ENCODE data around the gene DNAJC16.

The DNAJC16 gene

GRCh38 chr1:15622712-15623373 lies 96.2 kb downstream of the DNAJC16 start:
- Histone ChIP-seq H3K4me3 (ENCODE audit: low read depth, low read length) (no peak overlapping the region), H3K9me3 (ENCODE audit: control insufficient read depth, insufficient read depth, low read depth, low read length) (no peaks in the 10 kb centered on the region), H3K27ac (ENCODE audit: extremely low read depth, low read depth, low read length) (no peak overlapping the region), H3K36me3 (ENCODE audit: control insufficient read depth in 2 of 2, insufficient read depth in 1 of 2, low read length in 2 of 2) (peaks cover 0 to 15% of the 10 kb centered on the region in 2 experiments; a peak in 1 of 3 replicates), H3K4me1 (ENCODE audit: control insufficient read depth, insufficient read depth, low read length) (peaks cover 19% of the 10 kb centered on the region)
- ChIA-PET POLR2A (interaction anchor here (0.6 to 1.6 kb wide), 4 partner anchors 15 to 154 kb away, joined by 3 to 12 read pairs (median 6); no protein-coding TSS in a partner anchor), CTCF (interaction anchor here (0.6 to 1.3 kb wide), 3 partner anchors 42 to 140 kb away, joined by 3 to 4 read pairs (median 3); no protein-coding TSS in a partner anchor)
- TF ChIP-seq SETDB1 (IDR thresholded peaks at IDR 0.05; ENCODE audit: insufficient read length, low read length) = no peak
- TF ChIP-seq MZF1 (tag by site-specific recombination; IDR thresholded peaks at IDR 0.05; ENCODE audit: borderline replicate concordance) = peak; percentile 90; the same call in 1 of the 2 replicates
- peak; percentile 33; the same call in 1 of the 2 replicates for TF ChIP-seq ZBTB20 (tag by site-specific recombination; IDR thresholded peaks at IDR 0.05)
- TF ChIP-seq WT1 (tag by site-specific recombination; IDR thresholded peaks at IDR 0.05) = no peak

GRCh38 chr1:15623435-15623834 lies 96.8 kb downstream of the DNAJC16 start:
- Histone ChIP-seq H3K36me3 (ENCODE audit: control insufficient read depth in 2 of 2, insufficient read depth in 1 of 2, low read length in 2 of 2) (peaks cover 0 to 21% of the 10 kb centered on the region in 2 experiments; a peak in 1 of 3 replicates), H3K9me3 (ENCODE audit: control insufficient read depth, insufficient read depth, low read depth, low read length) (no peaks in the 10 kb centered on the region), H3K4me3 (ENCODE audit: low read depth, low read length) (no peak overlapping the region), H3K27ac (ENCODE audit: extremely low read depth, low read depth, low read length) (no peak overlapping the region), H3K4me1 (ENCODE audit: control insufficient read depth, insufficient read depth, low read length) (peaks cover 19% of the 10 kb centered on the region)
- POLR2A ChIA-PET = interaction anchor here (0.6 to 1.6 kb wide), 4 partner anchors 14 to 153 kb away, joined by 3 to 12 read pairs (median 6); no protein-coding TSS in a partner anchor
- peak; percentile 93 for TF ChIP-seq ZNF121 (tag by site-specific recombination; IDR thresholded peaks at IDR 0.05)
- TF ChIP-seq ZNF701 (tag by site-specific recombination; IDR thresholded peaks at IDR 0.05) = no peak
- TF ChIP-seq REPIN1 (tag by site-specific recombination; IDR thresholded peaks at IDR 0.05; ENCODE audit: low read depth) = peak; percentile 79; the same call in 1 of the 2 replicates
- no peak for TF ChIP-seq ZNF629 (tag by site-specific recombination; IDR thresholded peaks at IDR 0.05)
- CTCF ChIA-PET = interaction anchor here (0.7 kb wide), 1 partner anchor 121 kb away, joined by 3 read pairs; no protein-coding TSS in a partner anchor

- Histone ChIP-seq H3K4me3 (ENCODE audit: low read depth, low read length) (no peak overlapping the region), H3K36me3 (ENCODE audit: control insufficient read depth in 2 of 2, insufficient read depth in 1 of 2, low read length in 2 of 2) (peaks cover 0 to 29% of the 10 kb centered on the region in 2 experiments; a peak in 1 of 3 replicates), H3K4me1 (ENCODE audit: control insufficient read depth, insufficient read depth, low read length) (peaks cover 19% of the 10 kb centered on the region), H3K27ac (ENCODE audit: extremely low read depth, low read depth, low read length) (no peak overlapping the region), H3K9me3 (ENCODE audit: control insufficient read depth, insufficient read depth, low read depth, low read length) (no peaks in the 10 kb centered on the region)
- ChIA-PET CTCF (no interaction called here), POLR2A (no interaction called here)
- TF ChIP-seq ZBTB49 (tag by site-specific recombination; IDR thresholded peaks at IDR 0.05; ENCODE audit: low read depth) (no peak), ZNF670 (tag by site-specific recombination; IDR thresholded peaks at IDR 0.05; ENCODE audit: low read depth) (no peak), ZBTB7A (tag by site-specific recombination; IDR thresholded peaks at IDR 0.05; ENCODE audit: low read depth) (no peak), ZNF473 (tag by site-specific recombination; IDR thresholded peaks at IDR 0.05) (no peak), MYNN (tag by site-specific recombination; IDR thresholded peaks at IDR 0.05; ENCODE audit: borderline replicate concordance) (peak; percentile 78), GLIS1 (tag by site-specific recombination; IDR thresholded peaks at IDR 0.05) (peak; percentile 61), ZNF121 (tag by site-specific recombination; IDR thresholded peaks at IDR 0.05) (peak; percentile 96), PRDM6 (tag by site-specific recombination; IDR thresholded peaks at IDR 0.05) (peak; percentile 10; the same call in 1 of the 2 replicates), ZNF354C (tag by site-specific recombination; IDR thresholded peaks at IDR 0.05; ENCODE audit: borderline replicate concordance, low read depth) (no peak), ZBTB44 (tag by site-specific recombination; IDR thresholded peaks at IDR 0.05) (0 out of 2 replicates have a peak, but pooled peaks have one; percentile 14), ZNF529 (tag by site-specific recombination; IDR thresholded peaks at IDR 0.05; ENCODE audit: insufficient replicate concordance) (no peak)
These were observed 97.6 kb downstream of the DNAJC16 start for GRCh38 chr1:15624133-15624714.
